K562 (cell line): ENCODE data around the gene TUT1. TPM values are rescaled to one million over a fixed set of nuclear protein-coding genes. Genes with fewer than 3 reads are reported as not detected.

Experiments used
- ATAC-seq: fragments of 200-7000 bp; cut with Tn5 transposase; 3 replicates; pipeline ENCODE4 v1.9.1; 2020; ENCODE audit warnings: moderate library complexity
- BruUV-seq: library from RNA; stranded (reverse); fragments of 400-500 nt; replicated peaks from 2 replicates; lab custom pipeline; 2021; lab: Mats Ljungman, UMichigan
- CTCF ChIA-PET: fragments of 300-600 bp; formaldehyde crosslinking; extraction: SDS; loops from one replicate; lab custom pipeline; 2021; ENCODE audit warnings: low intra/inter-chr PET ratio; lab: Yijun Ruan, JAX
- POLR2A ChIA-PET: fragments of 300-600, 350-650 bp; sonication (Branson Sonifier 250); formaldehyde crosslinking; extraction: SDS; loops from one replicate; lab custom pipeline; 2021; ENCODE audit warnings: antibody characterized with exemption, inconsistent platforms; lab: Yijun Ruan, JAX
- DNase-seq, 4 experiments: peaks; one replicate each; pipeline versions ENCODE4 v3.0.0 to v3.0.0-alpha.2; 2011 to 2018; ENCODE audit warnings: low spot score in 3 of 4, mixed read lengths in 3 of 4; ENCODE audit errors: extremely low read depth in 1 of 4
- FAIRE-seq: peaks from 2 replicates; lab custom pipeline; 2011; peaks lifted over from hg19 to GRCh38; lab: Jason Lieb, UNC
- H2AFZ ChIP-seq: 2 replicates; pipeline ENCODE4 v1.6.0; 2011; ENCODE audit warnings: low read depth, low read length, control low read depth, inconsistent platforms
- H3K27ac ChIP-seq: fragments of 200-600 bp; 3 replicates; pipeline ENCODE4 v1.8.0; 2011; ENCODE audit warnings: low read depth, mild to moderate bottlenecking, control low read depth, inconsistent platforms, low read length, moderate library complexity, mixed read lengths; ENCODE audit errors: extremely low read depth
- H3K27me3 ChIP-seq, 2 experiments: fragments of 300-600 bp in 1 of 2; 2 replicates in 1 of 2; 3 replicates in 1 of 2; pipeline versions ENCODE4 v1.6.0 to v1.8.0; 2011; ENCODE audit warnings: inconsistent platforms in 2 of 2, low read length in 2 of 2, mild to moderate bottlenecking in 1 of 2, mixed read lengths in 1 of 2, moderate library complexity in 1 of 2; ENCODE audit not compliant: control insufficient read depth in 2 of 2, insufficient read depth in 2 of 2
- H3K36me3 ChIP-seq: fragments of 300-600 bp; 3 replicates; pipeline ENCODE4 v1.8.0; 2011; ENCODE audit warnings: mild to moderate bottlenecking, low read length, inconsistent platforms; ENCODE audit not compliant: control insufficient read depth, insufficient read depth
- H3K4me1 ChIP-seq, 2 experiments: fragments of 200-600 bp in 1 of 2; replicated peaks in 1 of 2; 2 replicates in 1 of 2; 3 replicates in 1 of 2; pipeline versions ENCODE4 v1.5.1 to v1.8.0; 2011; ENCODE audit warnings: inconsistent platforms in 2 of 2, low read length in 2 of 2, mild to moderate bottlenecking in 1 of 2, mixed read lengths in 1 of 2, moderate library complexity in 1 of 2; ENCODE audit not compliant: control insufficient read depth in 2 of 2, insufficient read depth in 2 of 2
- H3K4me2 ChIP-seq: 2 replicates; pipeline ENCODE4 v1.6.1; 2011; ENCODE audit warnings: low read length, control low read depth, inconsistent platforms, mixed read lengths; ENCODE audit not compliant: insufficient read depth
- H3K4me3 ChIP-seq: fragments of 200-600 bp; sonication (generic), shearing (Covaris generic); 2 replicates; pipeline ENCODE4 v1.5.1; 2016; ENCODE audit warnings: control low read depth, inconsistent platforms
- H3K79me2 ChIP-seq: fragments of 200-600 bp; 3 replicates; pipeline ENCODE4 v1.8.0; 2011; ENCODE audit warnings: low read length, inconsistent platforms; ENCODE audit not compliant: control insufficient read depth, insufficient read depth
- H3K9ac ChIP-seq, 2 experiments: 2 replicates each; pipeline versions ENCODE4 v1.6.0 to v1.6.1; 2011; ENCODE audit warnings: low read depth in 2 of 2, low read length in 2 of 2, control low read depth in 1 of 2, inconsistent platforms in 1 of 2, mild to moderate bottlenecking in 1 of 2, mixed read lengths in 1 of 2; ENCODE audit not compliant: insufficient read depth in 1 of 2
- H3K9me1 ChIP-seq: one replicate; pipeline ENCODE4 v1.6.0; 2011; ENCODE audit warnings: inconsistent platforms, mild to moderate bottlenecking, low read length, moderate library complexity; ENCODE audit not compliant: control insufficient read depth, insufficient read depth
- H3K9me3 ChIP-seq: replicated peaks from 2 replicates; pipeline ENCODE4 v1.5.1; 2011; ENCODE audit warnings: low read depth, low read length, inconsistent platforms; ENCODE audit not compliant: control insufficient read depth, insufficient read depth
- H4K20me1 ChIP-seq: replicated peaks from 2 replicates; pipeline ENCODE4 v1.6.1; 2011; ENCODE audit warnings: low read length, inconsistent platforms, mixed read lengths; ENCODE audit not compliant: control insufficient read depth, insufficient read depth
- EZH2 ChIP-seq: IDR thresholded peaks from 2 replicates; pipeline ENCODE4 v1.6.1; 2012; ENCODE audit warnings: low read depth, mild to moderate bottlenecking, inconsistent platforms, low read length, borderline replicate concordance
- LARP7 ChIP-seq: fragments of 450-650 bp; IDR thresholded peaks from 2 replicates; pipeline ENCODE4 v1.6.1; 2016
- ZBTB1 ChIP-seq: sonication (generic); formaldehyde crosslinking; IDR thresholded peaks from 2 replicates; pipeline ENCODE4 v1.8.1; 2023; ENCODE audit warnings: missing genetic modification reagents, low read depth, mild to moderate bottlenecking, borderline replicate concordance
- ZNF583 ChIP-seq: fragments of 250-450 bp; sonication (Bioruptor Pico); IDR thresholded peaks from 2 replicates; pipeline ENCODE4 v1.4.0; 2020
- WGBS: fragments of 100-300 bp; shearing (Covaris generic); methylation state at CpG from one replicate; pipeline ENCODE4 v1.1.6; 2016; ENCODE audit warnings: low coverage, mixed read lengths; ENCODE audit not compliant: insufficient coverage; ENCODE audit errors: missing lambda C conversion rate; 5-methylcytosine and 5-hydroxymethylcytosine counted together
- in situ Hi-C: fragments of 300-500 bp; cut with MboI; formaldehyde crosslinking; loops from 4 replicates; pipeline ENCODE4 v1.15.0; 2018; ENCODE audit warnings: inconsistent platforms, mixed read lengths
- intact Hi-C: fragments of 100-400 bp; cut with micrococcal nuclease; formaldehyde crosslinking; loops from 2 replicates; pipeline ENCODE4 v1.14.2; 2022
- polyA plus RNA-seq, 8 experiments: library from polyadenylated mRNA; depleted of rRNA in 4 of 8; stranded (reverse) in 5 of 8; unstranded in 3 of 8; fragments of >200 nt; fragmentation: Nextera tagmentation in 2 of 8; fragmentation: Illumina TruSeq in 1 of 8; extraction: Ambion mirVana in 2 of 8; extraction: Trizol in 1 of 8; gene quantifications; 2 replicates each; pipeline versions ENCODE4 v1.2.1 to v1.2.3, GENCODE V29; 2011 to 2014; ENCODE audit warnings: inconsistent platforms in 1 of 8, missing spikeins in 1 of 8
- total RNA-seq, 7 experiments: library from RNA; depleted of rRNA in 6 of 7; stranded (reverse); fragments of >200 nt in 6 of 7; fragmentation: Illumina TruSeq in 2 of 7; extraction: Trizol in 2 of 7; gene quantifications; 2 replicates each; pipeline versions ENCODE4 v1.2.1 to v1.2.3, GENCODE V29; 2011 to 2021; ENCODE audit warnings: low replicate concordance in 1 of 7
- TF ChIP-seq, protein P1 (sequence below), 2 experiments: fragments of 450-650 bp; formaldehyde crosslinking in 1 of 2; IDR thresholded peaks; 2 replicates each; pipeline versions ENCODE4 v1.4.0 to v1.6.1; 2014 to 2020; ENCODE audit warnings: mild to moderate bottlenecking in 2 of 2, borderline replicate concordance in 1 of 2, low read depth in 1 of 2

The TUT1 gene
- total and polyA plus RNA-seq, 9 of the 15 experiments (the other 6 are each of a cell fraction or from before 2014, with no cell fraction given): 0.66 to 44.3 (median 15.7) TPM

DNA sequence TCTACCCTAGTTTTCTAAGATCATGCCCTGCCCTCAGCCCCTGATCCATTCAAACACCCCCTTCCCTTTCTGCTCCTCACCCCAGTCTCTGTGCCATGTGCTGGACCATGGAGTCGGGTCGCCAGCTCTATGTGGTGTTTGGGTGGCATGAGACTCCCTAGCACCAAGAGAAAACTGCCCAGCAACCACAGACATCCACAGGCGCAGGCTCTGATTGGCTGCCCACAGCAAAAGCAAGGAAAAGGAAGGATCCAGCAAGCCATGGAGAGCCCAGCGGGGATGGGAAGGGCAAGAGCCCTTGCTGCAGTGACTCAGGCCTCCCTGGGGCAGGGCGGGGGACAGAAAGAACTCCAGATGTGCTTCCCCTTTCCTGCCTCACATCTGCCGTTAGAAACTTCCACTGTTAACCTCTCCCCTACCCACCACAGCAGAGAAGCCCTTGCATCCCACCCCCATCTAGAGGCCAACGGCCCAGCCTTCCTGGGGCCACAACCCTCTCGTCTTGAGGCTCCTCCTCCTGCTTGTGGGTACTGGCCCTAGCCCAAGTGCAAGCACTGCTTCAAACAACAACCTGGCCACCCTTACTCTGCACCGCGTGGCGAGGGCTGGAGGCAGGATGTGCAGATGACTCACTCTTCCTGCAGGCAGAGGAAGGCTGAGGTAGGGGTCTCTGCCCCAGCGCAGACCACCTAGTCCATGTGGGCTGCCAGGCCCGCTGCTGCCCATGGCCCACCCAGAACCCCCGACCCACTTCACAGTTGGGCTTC lies 35.0 kb downstream of the TUT1 start (continued):
- no peak for TF ChIP-seq ZBTB1

- WGBS: 37% methylated on average over 4 of the region's 4 CpGs
- H3K9me1 ChIP-seq: no peaks in the 10 kb centered on the region
- FAIRE-seq (no peak), ATAC-seq (no peak), DNase-seq (peak in 2 of 4 experiments; percentile 56 to 63)
- no peaks in the 10 kb centered on the region for H3K27me3 ChIP-seq
- no peaks in the 10 kb centered on the region for H3K9me3 ChIP-seq
- peak overlapping the region; percentile 13 to 81; a peak in 2 of 4 replicates for H3K9ac ChIP-seq
- H3K36me3 ChIP-seq: peaks cover 42% of the 10 kb centered on the region
- no peaks in the 10 kb centered on the region; the same call in 1 of the 2 replicates for H4K20me1 ChIP-seq
- no peak overlapping the region for H2AFZ ChIP-seq
- ChIA-PET POLR2A (interaction anchor here (0.6 to 2.9 kb wide), 5 partner anchors 9 to 131 kb away, joined by 3 to 17 read pairs (median 3); partner anchors contain the start of gene AHNAK), CTCF (interaction anchor here (0.6 kb wide), 2 partner anchors 162 to 163 kb away, joined by 3 to 4 read pairs; no protein-coding TSS in a partner anchor)
- H3K4me3 ChIP-seq: no peak overlapping the region
- peaks cover 65 to 68% of the 10 kb centered on the region in 2 experiments for H3K4me1 ChIP-seq
- H3K79me2 ChIP-seq: peaks cover 12% of the 10 kb centered on the region; the same call in 2 of the 3 replicates
- in situ Hi-C loops: loop anchor here (5.0 to 10.0 kb wide), 2 partner anchors 133 to 161 kb away; no protein-coding TSS in a partner anchor
- BruUV-seq: no TSS peak
- H3K4me2 ChIP-seq: peak overlapping the region; percentile 44; the same call in 1 of the 2 replicates
- intact Hi-C loops: no loop called here
- peak overlapping the region; percentile 73 for H3K27ac ChIP-seq
- TF ChIP-seq LARP7: no peak
- no peak for TF ChIP-seq EZH2
- TF ChIP-seq, protein P1, sequence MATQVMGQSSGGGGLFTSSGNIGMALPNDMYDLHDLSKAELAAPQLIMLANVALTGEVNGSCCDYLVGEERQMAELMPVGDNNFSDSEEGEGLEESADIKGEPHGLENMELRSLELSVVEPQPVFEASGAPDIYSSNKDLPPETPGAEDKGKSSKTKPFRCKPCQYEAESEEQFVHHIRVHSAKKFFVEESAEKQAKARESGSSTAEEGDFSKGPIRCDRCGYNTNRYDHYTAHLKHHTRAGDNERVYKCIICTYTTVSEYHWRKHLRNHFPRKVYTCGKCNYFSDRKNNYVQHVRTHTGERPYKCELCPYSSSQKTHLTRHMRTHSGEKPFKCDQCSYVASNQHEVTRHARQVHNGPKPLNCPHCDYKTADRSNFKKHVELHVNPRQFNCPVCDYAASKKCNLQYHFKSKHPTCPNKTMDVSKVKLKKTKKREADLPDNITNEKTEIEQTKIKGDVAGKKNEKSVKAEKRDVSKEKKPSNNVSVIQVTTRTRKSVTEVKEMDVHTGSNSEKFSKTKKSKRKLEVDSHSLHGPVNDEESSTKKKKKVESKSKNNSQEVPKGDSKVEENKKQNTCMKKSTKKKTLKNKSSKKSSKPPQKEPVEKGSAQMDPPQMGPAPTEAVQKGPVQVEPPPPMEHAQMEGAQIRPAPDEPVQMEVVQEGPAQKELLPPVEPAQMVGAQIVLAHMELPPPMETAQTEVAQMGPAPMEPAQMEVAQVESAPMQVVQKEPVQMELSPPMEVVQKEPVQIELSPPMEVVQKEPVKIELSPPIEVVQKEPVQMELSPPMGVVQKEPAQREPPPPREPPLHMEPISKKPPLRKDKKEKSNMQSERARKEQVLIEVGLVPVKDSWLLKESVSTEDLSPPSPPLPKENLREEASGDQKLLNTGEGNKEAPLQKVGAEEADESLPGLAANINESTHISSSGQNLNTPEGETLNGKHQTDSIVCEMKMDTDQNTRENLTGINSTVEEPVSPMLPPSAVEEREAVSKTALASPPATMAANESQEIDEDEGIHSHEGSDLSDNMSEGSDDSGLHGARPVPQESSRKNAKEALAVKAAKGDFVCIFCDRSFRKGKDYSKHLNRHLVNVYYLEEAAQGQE (IDR thresholded peaks at IDR 0.05; ENCODE audit: borderline replicate concordance): peak; percentile 92
- TF ChIP-seq, protein P1 (CRISPR knock-in tag; IDR thresholded peaks at IDR 0.05; ENCODE audit: low read depth): no peak
- no peak for TF ChIP-seq ZNF583
Measured at GRCh38 chr11:62555464-62556107, 35.7 kb downstream of the TUT1 start.
